Measurements from ENCODE around the gene HSPA1A.

DNA sequence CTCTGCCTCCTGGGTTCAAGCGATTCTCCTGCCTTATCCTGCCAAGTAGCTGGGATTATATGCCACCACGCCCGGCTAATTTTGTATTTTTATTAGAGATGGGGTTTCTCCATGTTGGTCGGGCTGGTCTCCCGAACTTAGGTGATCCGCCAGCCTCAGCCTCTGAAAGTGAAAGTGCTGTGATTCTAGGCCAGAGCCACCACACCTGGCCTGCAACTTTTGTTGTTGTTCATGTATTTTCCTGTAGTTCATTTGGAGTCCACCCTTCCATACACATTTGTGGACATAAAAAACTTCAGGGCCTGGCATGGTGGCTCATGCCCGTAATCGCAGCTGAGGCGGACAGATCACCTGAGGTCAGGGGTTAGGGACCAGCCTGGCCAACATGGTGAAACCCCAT is 26.7 kb downstream of the HSPA1A start:
- TF ChIP-seq, protein P1, sequence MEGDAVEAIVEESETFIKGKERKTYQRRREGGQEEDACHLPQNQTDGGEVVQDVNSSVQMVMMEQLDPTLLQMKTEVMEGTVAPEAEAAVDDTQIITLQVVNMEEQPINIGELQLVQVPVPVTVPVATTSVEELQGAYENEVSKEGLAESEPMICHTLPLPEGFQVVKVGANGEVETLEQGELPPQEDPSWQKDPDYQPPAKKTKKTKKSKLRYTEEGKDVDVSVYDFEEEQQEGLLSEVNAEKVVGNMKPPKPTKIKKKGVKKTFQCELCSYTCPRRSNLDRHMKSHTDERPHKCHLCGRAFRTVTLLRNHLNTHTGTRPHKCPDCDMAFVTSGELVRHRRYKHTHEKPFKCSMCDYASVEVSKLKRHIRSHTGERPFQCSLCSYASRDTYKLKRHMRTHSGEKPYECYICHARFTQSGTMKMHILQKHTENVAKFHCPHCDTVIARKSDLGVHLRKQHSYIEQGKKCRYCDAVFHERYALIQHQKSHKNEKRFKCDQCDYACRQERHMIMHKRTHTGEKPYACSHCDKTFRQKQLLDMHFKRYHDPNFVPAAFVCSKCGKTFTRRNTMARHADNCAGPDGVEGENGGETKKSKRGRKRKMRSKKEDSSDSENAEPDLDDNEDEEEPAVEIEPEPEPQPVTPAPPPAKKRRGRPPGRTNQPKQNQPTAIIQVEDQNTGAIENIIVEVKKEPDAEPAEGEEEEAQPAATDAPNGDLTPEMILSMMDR (IDR thresholded peaks at IDR 0.05): no peak
- no peak for TF ChIP-seq POLR2A (IDR thresholded peaks at IDR 0.05)

Data from testis (tissue), 2 donors.